Activated CD4-positive, alpha-beta T cell treated with anti-CD3 and anti-CD28 coated beads for 48 hours (primary cell): ENCODE results near the gene APH1A.
A peak's percentile ranks its signal among the peaks of the same experiment; 100 is the strongest.
"Not testable (repeated sequence)": the region's sequence is repeated elsewhere in the genome, so short reads cannot be mapped to it uniquely, and the experiment has no call there.

Source experiments
- DNase-seq: peaks from one replicate; pipeline ENCODE4 v3.0.0-alpha.2; 2020

The APH1A gene

GRCh38 chr1:150268705-150269403, at the start of gene APH1A:
TSS of gene APH1A (minus strand) at chr1:150269016. CDS start at chr1:150268810, 206 bp downstream.
- peak; percentile 97 for DNase-seq

GRCh38 chr1:150314691-150315090, 45.9 kb upstream of the APH1A start:
- DNase-seq, result not testable (repeated sequence)

- no peak for DNase-seq
Observed at GRCh38 chr1:150311762-150312161, 42.9 kb upstream of the APH1A start.

GRCh38 chr1:150309758-150310508, 41.1 kb upstream of the APH1A start:
- no peak for DNase-seq

- not testable (repeated sequence) for DNase-seq
Observed at GRCh38 chr1:150308585-150308984, 39.8 kb upstream of the APH1A start.

GRCh38 chr1:150302902-150303301, 34.1 kb upstream of the APH1A start:
- DNase-seq, result no peak

- DNase-seq, result no peak
Observed at GRCh38 chr1:150302338-150302737, 33.5 kb upstream of the APH1A start.

GRCh38 chr1:150299716-150300115, 30.9 kb upstream of the APH1A start:
- no peak for DNase-seq

GRCh38 chr1:150295476-150295875, 26.7 kb upstream of the APH1A start:
- no peak for DNase-seq

GRCh38 chr1:150293433-150294253, 24.8 kb upstream of the APH1A start, which contains the start of gene MRPS21:
TSS of gene MRPS21 (plus strand) at chr1:150293861. CDS start at chr1:150294367, 506 bp downstream.
- peak; percentile 92 for DNase-seq

GRCh38 chr1:150288822-150289221, 20.0 kb upstream of the APH1A start:
- DNase-seq, result no peak

- no peak for DNase-seq
Observed at GRCh38 chr1:150288382-150288781, 19.6 kb upstream of the APH1A start.

GRCh38 chr1:150283260-150283659, 14.4 kb upstream of the APH1A start:
- no peak for DNase-seq

- peak; percentile 15 for DNase-seq
Observed at GRCh38 chr1:150282558-150282958, 13.7 kb upstream of the APH1A start.

GRCh38 chr1:150281758-150282557, 13.1 kb upstream of the APH1A start, which contains the start of gene CIART:
TSS of gene CIART (plus strand) at chr1:150282554. CDS start at chr1:150283268, 714 bp downstream.
- DNase-seq, result peak; percentile 86

GRCh38 chr1:150281221-150281757, 12.5 kb upstream of the APH1A start:
- peak; percentile 71 for DNase-seq

GRCh38 chr1:150280138-150280707, 11.4 kb upstream of the APH1A start:
- DNase-seq, result no peak

- no peak for DNase-seq
Observed at GRCh38 chr1:150273311-150273710, 4.5 kb upstream of the APH1A start.

GRCh38 chr1:150271291-150271959, 2.6 kb upstream of the APH1A start:
- no peak for DNase-seq

- DNase-seq, result no peak
Observed at GRCh38 chr1:150269451-150269850, 635 bp upstream of the APH1A start.

- DNase-seq, result peak; percentile 44
Observed at GRCh38 chr1:150268340-150268704, 494 bp downstream of the APH1A start.
